SH-SY5Y (cell line): ENCODE data around the gene CRIM1.

Experiments
- GATA2 ChIP-seq: IDR thresholded peaks from 2 replicates; pipeline ENCODE4 v1.6.1; 2011; ENCODE audit warnings: mild to moderate bottlenecking, low read depth, low read length
- GATA3 ChIP-seq: IDR thresholded peaks from 2 replicates; pipeline ENCODE4 v1.6.1; 2011; ENCODE audit warnings: low read depth, mild to moderate bottlenecking, low read length, moderate library complexity

- TF ChIP-seq GATA3 (no peak), GATA2 (no peak)
Measured at GRCh38 chr2:36394804-36395203, 39.2 kb downstream of the CRIM1 start.
